HG03558 (cell line): ENCODE data around the gene HERPUD1.
A peak's percentile ranks its signal among the peaks of the same experiment; 100 is the strongest.
"Not testable (repeated sequence)": the region's sequence is repeated elsewhere in the genome, so short reads cannot be mapped to it uniquely, and the experiment has no call there.

Experiments
- ATAC-seq: cut with Tn5 transposase; IDR thresholded peaks from one replicate; pipeline ENCODE4 v1.9.1; 2021; ENCODE audit warnings: moderate number of reproducible peaks; ENCODE audit not compliant: unreplicated experiment; ENCODE audit errors: extremely low read depth

The HERPUD1 gene

GRCh38 chr16:56932721-56933619, 1.0 kb downstream of the HERPUD1 start:
- no peak for ATAC-seq

GRCh38 chr16:56933828-56934598, 2.1 kb downstream of the HERPUD1 start:
- ATAC-seq, result no peak

GRCh38 chr16:56934599-56935145, 2.7 kb downstream of the HERPUD1 start:
- ATAC-seq, result not testable (repeated sequence)

GRCh38 chr16:56935201-56935600, 3.3 kb downstream of the HERPUD1 start:
- no peak for ATAC-seq

GRCh38 chr16:56936491-56936890, 4.5 kb downstream of the HERPUD1 start:
- ATAC-seq, result no peak

GRCh38 chr16:56936950-56937349, 5.0 kb downstream of the HERPUD1 start:
- no peak for ATAC-seq

- no peak for ATAC-seq
Observed at GRCh38 chr16:56938664-56939513, 6.9 kb downstream of the HERPUD1 start.

- ATAC-seq, result no peak
Observed at GRCh38 chr16:56939801-56940200, 7.9 kb downstream of the HERPUD1 start.

- no peak for ATAC-seq
Observed at GRCh38 chr16:56941092-56941491, 9.2 kb downstream of the HERPUD1 start.

- no peak for ATAC-seq
Observed at GRCh38 chr16:56941856-56942331, 10.0 kb downstream of the HERPUD1 start.

GRCh38 chr16:56943761-56944375, 11.9 kb downstream of the HERPUD1 start:
- no peak for ATAC-seq

- peak; percentile 36 for ATAC-seq
Observed at GRCh38 chr16:56944954-56945839, 13.3 kb downstream of the HERPUD1 start.

- no peak for ATAC-seq
Observed at GRCh38 chr16:56945847-56946527, 14.0 kb downstream of the HERPUD1 start.

GRCh38 chr16:56946767-56947603, 15.0 kb downstream of the HERPUD1 start:
- no peak for ATAC-seq

GRCh38 chr16:56947604-56947995, 15.7 kb downstream of the HERPUD1 start:
- no peak for ATAC-seq

GRCh38 chr16:56948234-56948633, 16.3 kb downstream of the HERPUD1 start:
- no peak for ATAC-seq

- ATAC-seq, result no peak
Observed at GRCh38 chr16:56950051-56950450, 18.1 kb downstream of the HERPUD1 start.
